ENCODE data around the gene CDH4. TPM values are rescaled to one million over a fixed set of nuclear protein-coding genes. Genes with fewer than 3 reads are reported as not detected.

Gene CDH4
- total RNA-seq, 1 experiment from 2014 or later, result 3.8 TPM

GRCh38 chr20:61856626-61857413 is 604.8 kb downstream of the CDH4 start:
- DNase-seq (ENCODE audit: low read depth), result no peak

- no peak for DNase-seq (ENCODE audit: low read depth)
These were observed 605.3 kb downstream of the CDH4 start for GRCh38 chr20:61857414-61857775.

- no peak for DNase-seq (ENCODE audit: low read depth)
These were observed 605.8 kb downstream of the CDH4 start for GRCh38 chr20:61857884-61858283.

GRCh38 chr20:61859767-61860166 is 607.7 kb downstream of the CDH4 start:
- DNase-seq (ENCODE audit: low read depth), result no peak

GRCh38 chr20:61860260-61860987 is 608.4 kb downstream of the CDH4 start:
- no peak for DNase-seq (ENCODE audit: low read depth)

- no peak for DNase-seq (ENCODE audit: low read depth)
These were observed 609.2 kb downstream of the CDH4 start for GRCh38 chr20:61861054-61861841.

- DNase-seq (ENCODE audit: low read depth), result no peak
These were observed 609.8 kb downstream of the CDH4 start for GRCh38 chr20:61861858-61862257.

- no peak for DNase-seq (ENCODE audit: low read depth)
These were observed 610.8 kb downstream of the CDH4 start for GRCh38 chr20:61862881-61863280.

- no peak for DNase-seq (ENCODE audit: low read depth)
These were observed 612.4 kb downstream of the CDH4 start for GRCh38 chr20:61864481-61864880.

- no peak for DNase-seq (ENCODE audit: low read depth)
These were observed 613.3 kb downstream of the CDH4 start for GRCh38 chr20:61865353-61865752.

GRCh38 chr20:61866165-61866564 is 614.1 kb downstream of the CDH4 start:
- DNase-seq (ENCODE audit: low read depth), result no peak

GRCh38 chr20:61868006-61868405 is 615.9 kb downstream of the CDH4 start:
- no peak for DNase-seq (ENCODE audit: low read depth)

GRCh38 chr20:61868466-61869090 is 616.5 kb downstream of the CDH4 start:
- DNase-seq (ENCODE audit: low read depth), result no peak

GRCh38 chr20:61869750-61870507 is 617.9 kb downstream of the CDH4 start:
- no peak for DNase-seq (ENCODE audit: low read depth)

GRCh38 chr20:61871160-61871559 is 619.1 kb downstream of the CDH4 start:
- DNase-seq (ENCODE audit: low read depth), result no peak

- no peak for DNase-seq (ENCODE audit: low read depth)
These were observed 619.9 kb downstream of the CDH4 start for GRCh38 chr20:61871913-61872312.

- no peak for DNase-seq (ENCODE audit: low read depth)
These were observed 620.4 kb downstream of the CDH4 start for GRCh38 chr20:61872371-61872900.

GRCh38 chr20:61873651-61874420 is 621.8 kb downstream of the CDH4 start:
- no peak for DNase-seq (ENCODE audit: low read depth)

- peak; percentile 84 for DNase-seq (ENCODE audit: low read depth)
These were observed 622.5 kb downstream of the CDH4 start for GRCh38 chr20:61874421-61875068.

Data from Daoy (cell line).